GM12878 (cell line): ENCODE measurements around the gene EFNA2. TPM values are rescaled to one million over a fixed set of nuclear protein-coding genes. Genes with fewer than 3 reads are reported as not detected.
A peak's percentile ranks its signal among the peaks of the same experiment; 100 is the strongest.

Source experiments
- ATAC-seq: fragments of 200-7000 bp; cut with Tn5 transposase; 3 replicates; pipeline ENCODE4 v1.9.1; 2020; ENCODE audit warnings: mild to moderate bottlenecking, moderate library complexity
- BruUV-seq: library from RNA; stranded (reverse); fragments of 400-500 nt; replicated peaks from 2 replicates; lab custom pipeline; 2021; lab: Mats Ljungman, UMichigan
- CTCF ChIA-PET: fragments of 300-600 bp; sonication (Branson Sonifier 250); formaldehyde crosslinking; extraction: SDS; loops from one replicate; lab custom pipeline; 2021; ENCODE audit warnings: inconsistent platforms; lab: Yijun Ruan, JAX
- POLR2A ChIA-PET: fragments of 350-600 bp; formaldehyde crosslinking; extraction: SDS; loops from one replicate; lab custom pipeline; 2021; ENCODE audit warnings: inconsistent platforms; lab: Charles Lee
- RAD21 ChIA-PET: fragments of 300-600 bp; sonication (Branson Sonifier 250); formaldehyde crosslinking; loops from one replicate; lab custom pipeline; 2023; ENCODE audit warnings: antibody characterized with exemption; ENCODE audit not compliant: unreplicated experiment; lab: Charles Lee
- SMC1A ChIA-PET: fragments of 300-600 bp; sonication (Branson Sonifier 250); formaldehyde crosslinking; loops from one replicate; lab custom pipeline; 2023; ENCODE audit not compliant: unreplicated experiment, uncharacterized antibody; lab: Charles Lee
- DNase-seq: peaks from one replicate; pipeline ENCODE4 v3.0.0-alpha.2; 2011; ENCODE audit warnings: low read depth, low spot score
- FAIRE-seq: peaks from 3 replicates; lab custom pipeline; 2011; peaks lifted over from hg19 to GRCh38; lab: Jason Lieb, UNC
- H2AFZ ChIP-seq: 2 replicates; pipeline ENCODE4 v1.6.0; 2011; ENCODE audit warnings: low read depth, low read length, control low read depth; ENCODE audit not compliant: control insufficient read depth
- H3K27ac ChIP-seq: 2 replicates; pipeline ENCODE4 v1.5.1; 2011; ENCODE audit warnings: control low read depth; ENCODE audit not compliant: control insufficient read depth, insufficient read depth
- H3K27me3 ChIP-seq, 2 experiments: replicated peaks in 1 of 2; 2 replicates each; pipeline versions ENCODE4 v1.6.0 to v1.6.1; 2011; ENCODE audit warnings: low read length in 1 of 2; ENCODE audit not compliant: control insufficient read depth in 2 of 2, insufficient read depth in 2 of 2
- H3K36me3 ChIP-seq, 2 experiments: 2 replicates each; pipeline ENCODE4 v1.5.1; 2011; ENCODE audit warnings: low read length in 1 of 2; ENCODE audit not compliant: control insufficient read depth in 2 of 2, insufficient read depth in 2 of 2
- H3K4me1 ChIP-seq: 2 replicates; pipeline ENCODE4 v1.6.1; 2011; ENCODE audit warnings: mild to moderate bottlenecking, low read length, moderate library complexity, mixed read lengths; ENCODE audit not compliant: control insufficient read depth, insufficient read depth
- H3K4me2 ChIP-seq: 2 replicates; pipeline ENCODE4 v1.6.0; 2011; ENCODE audit warnings: control low read depth; ENCODE audit not compliant: control insufficient read depth, insufficient read depth
- H3K4me3 ChIP-seq: fragments of 200-600 bp; sonication (generic); 2 replicates; pipeline ENCODE4 v1.5.1; 2016
- H3K79me2 ChIP-seq: 2 replicates; pipeline ENCODE4 v1.6.0; 2011; ENCODE audit warnings: low read length; ENCODE audit not compliant: control insufficient read depth, insufficient read depth
- H3K9ac ChIP-seq: 2 replicates; pipeline ENCODE4 v1.8.0; 2011; ENCODE audit warnings: low read length, control low read depth, mixed read lengths; ENCODE audit not compliant: control insufficient read depth, insufficient read depth
- H3K9me3 ChIP-seq: replicated peaks from 3 replicates; pipeline ENCODE4 v1.5.1; 2011; ENCODE audit warnings: mild to moderate bottlenecking, low read length; ENCODE audit not compliant: control insufficient read depth, insufficient read depth
- H4K20me1 ChIP-seq: 2 replicates; pipeline ENCODE4 v1.6.0; 2011; ENCODE audit not compliant: control insufficient read depth, insufficient read depth
- CBFB ChIP-seq: IDR thresholded peaks from 2 replicates; pipeline ENCODE4 v1.6.1; 2016; ENCODE audit warnings: antibody characterized with exemption, low read depth
- CHD2 ChIP-seq: IDR thresholded peaks from 2 replicates; pipeline ENCODE4 v1.6.1; 2011; ENCODE audit warnings: low read depth, low read length, improper control_type of control experiment, borderline replicate concordance
- EGR1 ChIP-seq, 2 experiments: IDR thresholded peaks; 1 replicate in 1 of 2; 2 replicates in 1 of 2; pipeline ENCODE4 v1.6.1; 2011 to 2012; ENCODE audit warnings: low read depth in 2 of 2, low read length in 2 of 2, borderline replicate concordance in 1 of 2, mild to moderate bottlenecking in 1 of 2, moderate library complexity in 1 of 2
- MAX ChIP-seq: IDR thresholded peaks from 2 replicates; pipeline ENCODE4 v1.6.1; 2012; ENCODE audit warnings: low read depth, low read length, improper control_type of control experiment
- RAD51 ChIP-seq: fragments of 450-650 bp; IDR thresholded peaks from 2 replicates; pipeline ENCODE4 v1.6.1; 2016; ENCODE audit warnings: moderate library complexity, mild to moderate bottlenecking, inconsistent platforms
- ZNF274 ChIP-seq: IDR thresholded peaks from one replicate; pipeline ENCODE4 v1.8.0; 2011; ENCODE audit not compliant: insufficient read length, insufficient read depth
- WGBS: methylation state at CpG from one replicate; pipeline ENCODE4 v1.1.6; 2016; ENCODE audit warnings: low lambda C conversion rate; ENCODE audit not compliant: insufficient replicate concordance, insufficient coverage; ENCODE audit errors: missing lambda C conversion rate; 5-methylcytosine and 5-hydroxymethylcytosine counted together
- in situ Hi-C: fragments of 300-500 bp; cut with MboI; formaldehyde crosslinking; loops from 9 replicates; pipeline ENCODE4 v1.14.3; 2018; ENCODE audit warnings: mixed read lengths
- intact Hi-C: fragments of 100-400 bp; cut with micrococcal nuclease; formaldehyde crosslinking; loops from one replicate; pipeline ENCODE4 v1.14.2; 2022; ENCODE audit not compliant: unreplicated experiment
- polyA plus RNA-seq, 11 experiments: library from polyadenylated mRNA; depleted of rRNA in 4 of 11; unstranded in 6 of 11; stranded (reverse) in 5 of 11; fragments of >200 nt; fragmentation: Nextera tagmentation in 4 of 11; fragmentation: Illumina TruSeq in 1 of 11; extraction: Ambion mirVana in 4 of 11; extraction: Trizol in 1 of 11; gene quantifications; 1 replicate in 1 of 11; 2 replicates in 10 of 11; pipeline versions ENCODE4 v1.2.1 to v1.2.3, GENCODE V29; 2011 to 2016; ENCODE audit warnings: inconsistent platforms in 2 of 11, missing spikeins in 2 of 11, low read depth in 1 of 11
- total RNA-seq, 4 experiments: library from RNA; depleted of rRNA in 3 of 4; stranded (reverse); fragments of >200 nt in 3 of 4; fragmentation: Illumina TruSeq in 1 of 4; extraction: Trizol in 1 of 4; gene quantifications; 2 replicates each; pipeline versions ENCODE4 v1.2.1 to v1.2.3, GENCODE V29; 2013 to 2021
- TF ChIP-seq, protein P1 (sequence below), 3 experiments: IDR thresholded peaks in 2 of 3; conservative IDR thresholded peaks in 1 of 3; 2 replicates each; pipeline ENCODE4 v1.5.1; 2011; ENCODE audit warnings: low read depth in 3 of 3, low read length in 3 of 3, mild to moderate bottlenecking in 3 of 3, control low read depth in 2 of 3, moderate library complexity in 2 of 3, inconsistent platforms in 1 of 3, mixed read lengths in 1 of 3; ENCODE audit not compliant: control insufficient read depth in 2 of 3, insufficient read depth in 1 of 3; ENCODE audit errors: extremely low read depth in 1 of 3

Gene EFNA2
- total and polyA plus RNA-seq, 10 of the 15 experiments (the other 5 are each of a cell fraction or from before 2014, with no cell fraction given), result not detected

DNA sequence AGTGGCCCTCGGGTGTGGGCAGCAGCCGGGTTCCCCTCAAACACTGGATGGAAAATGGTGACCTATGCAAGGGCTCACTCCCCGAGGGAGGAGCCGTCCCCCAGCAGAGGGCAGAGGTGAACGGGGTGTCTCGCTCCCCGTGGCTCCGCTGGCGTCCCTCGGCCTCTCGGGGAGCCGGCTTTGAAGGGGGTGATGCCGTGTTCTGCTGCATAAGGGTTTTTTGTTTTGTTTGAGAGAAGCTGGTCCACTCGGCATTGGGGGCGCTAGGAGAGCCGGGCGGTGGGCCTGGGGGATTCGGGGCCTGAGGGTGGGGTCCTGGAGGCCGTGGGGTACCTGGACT, 4.0 kb downstream of the EFNA2 start:
- POLR2A ChIA-PET, result interaction anchor here (0.5 kb wide), 1 partner anchor 21 kb away, joined by 3 read pairs; the partner anchor contains the start of gene CIRBP
- RAD21 ChIA-PET, result no interaction called here
- Histone ChIP-seq H3K9me3 (no peaks in the 10 kb centered on the region), H4K20me1 (no peaks in the 10 kb centered on the region), H3K27ac (no peak overlapping the region), H3K4me3 (no peak overlapping the region), H2AFZ (no peak overlapping the region), H3K27me3 (peaks cover 7 to 8% of the 10 kb centered on the region in 2 experiments; a peak in 3 of 4 replicates), H3K4me1 (peaks cover 16% of the 10 kb centered on the region), H3K79me2 (no peaks in the 10 kb centered on the region), H3K9ac (no peak overlapping the region), H3K4me2 (no peak overlapping the region), H3K36me3 (no peaks in the 10 kb centered on the region)
- SMC1A ChIA-PET, result no interaction called here
- FAIRE-seq, result no peak
- in situ Hi-C loops, result no loop called here
- 24% methylated on average over 19 of the region's 19 CpGs for WGBS
- no peak for DNase-seq
- TF ChIP-seq, protein P1, sequence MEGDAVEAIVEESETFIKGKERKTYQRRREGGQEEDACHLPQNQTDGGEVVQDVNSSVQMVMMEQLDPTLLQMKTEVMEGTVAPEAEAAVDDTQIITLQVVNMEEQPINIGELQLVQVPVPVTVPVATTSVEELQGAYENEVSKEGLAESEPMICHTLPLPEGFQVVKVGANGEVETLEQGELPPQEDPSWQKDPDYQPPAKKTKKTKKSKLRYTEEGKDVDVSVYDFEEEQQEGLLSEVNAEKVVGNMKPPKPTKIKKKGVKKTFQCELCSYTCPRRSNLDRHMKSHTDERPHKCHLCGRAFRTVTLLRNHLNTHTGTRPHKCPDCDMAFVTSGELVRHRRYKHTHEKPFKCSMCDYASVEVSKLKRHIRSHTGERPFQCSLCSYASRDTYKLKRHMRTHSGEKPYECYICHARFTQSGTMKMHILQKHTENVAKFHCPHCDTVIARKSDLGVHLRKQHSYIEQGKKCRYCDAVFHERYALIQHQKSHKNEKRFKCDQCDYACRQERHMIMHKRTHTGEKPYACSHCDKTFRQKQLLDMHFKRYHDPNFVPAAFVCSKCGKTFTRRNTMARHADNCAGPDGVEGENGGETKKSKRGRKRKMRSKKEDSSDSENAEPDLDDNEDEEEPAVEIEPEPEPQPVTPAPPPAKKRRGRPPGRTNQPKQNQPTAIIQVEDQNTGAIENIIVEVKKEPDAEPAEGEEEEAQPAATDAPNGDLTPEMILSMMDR (IDR thresholded peaks at IDR 0.05 in 2 of 3, conservative IDR thresholded peaks at IDR 0.05 in 1 of 3; ENCODE audit: control insufficient read depth in 2 of 3, extremely low read depth in 1 of 3, insufficient read depth in 1 of 3, low read depth in 3 of 3, low read length in 3 of 3), result 0 out of 6 replicates have a peak, but pooled peaks of 1 of the 3 experiments have one; percentile 4
- TF ChIP-seq ZNF274, result no peak
- intact Hi-C loops, result no loop called here
- CTCF ChIA-PET, result no interaction called here
- peak; percentile 11; the same call in 1 of the 3 replicates for ATAC-seq
- no TSS peak for BruUV-seq

GRCh38 chr19:1290196-1290702, 4.6 kb downstream of the EFNA2 start:
- TF ChIP-seq CHD2 (no peak), RAD51 (no peak), MAX (no peak), EGR1 (IDR thresholded peaks at IDR 0.05; ENCODE audit: borderline replicate concordance in 1 of 2, low read depth in 2 of 2, low read length in 2 of 2) (no peak), CBFB (no peak)
- intact Hi-C loops, result no loop called here
- no peak overlapping the region for H3K4me2 ChIP-seq
- H3K79me2 ChIP-seq, result no peaks in the 10 kb centered on the region
- FAIRE-seq (no peak), DNase-seq (no peak), ATAC-seq (no peak)
- ChIA-PET SMC1A (no interaction called here), RAD21 (interaction anchor here (0.5 kb wide), 1 partner anchor 154 kb away, joined by 3 read pairs; no protein-coding TSS in a partner anchor), CTCF (no interaction called here), POLR2A (interaction anchor here (0.5 kb wide), 1 partner anchor 21 kb away, joined by 3 read pairs; the partner anchor contains the start of gene CIRBP)
- WGBS, result 52% methylated on average over 24 of the region's 24 CpGs
- H3K4me1 ChIP-seq, result peaks cover 16% of the 10 kb centered on the region
- in situ Hi-C loops, result no loop called here
- peaks cover 5 to 7% of the 10 kb centered on the region in 2 experiments; a peak in 3 of 4 replicates for H3K27me3 ChIP-seq
- no peaks in the 10 kb centered on the region for H3K9me3 ChIP-seq
- no peak overlapping the region for H2AFZ ChIP-seq
- no peaks in the 10 kb centered on the region for H3K36me3 ChIP-seq
- no peak overlapping the region for H3K9ac ChIP-seq
- H3K27ac ChIP-seq, result no peak overlapping the region
- H3K4me3 ChIP-seq, result no peak overlapping the region
- no peaks in the 10 kb centered on the region for H4K20me1 ChIP-seq
- no TSS peak for BruUV-seq
